ENCODE results near the gene PODXL2. TPM values are rescaled to one million over a fixed set of nuclear protein-coding genes. Genes with fewer than 3 reads are reported as not detected.

The PODXL2 gene
- total RNA-seq, 4 donors from 2014 or later: 3.2 to 9.4 (median 8.0) TPM

- H3K9me3 ChIP-seq: no peaks in the 10 kb centered on the region
- no peak for TF ChIP-seq CTCF (IDR thresholded peaks at IDR 0.05)
- TF ChIP-seq POLR2A (IDR thresholded peaks at IDR 0.05): no peak
- no peaks in the 10 kb centered on the region for H3K36me3 ChIP-seq
- intact Hi-C loops (cut with DNase I): loop anchor here (5.0 kb wide), 1 partner anchor 75 kb away; the partner anchor contains the start of gene ABTB1
- peaks cover 5 to 6% of the 10 kb centered on the region in 2 donors for H3K4me1 ChIP-seq
- WGBS, 2 donors: 79% methylated on average over 12 of the region's 12 CpGs
- DNase-seq: no peak
- H3K4me3 ChIP-seq (replicated peaks in 1 of 3): no peak overlapping the region
- no peak overlapping the region for H3K27ac ChIP-seq
- H3K27me3 ChIP-seq: no peaks in the 10 kb centered on the region
Measured at GRCh38 chr3:127597020-127597771, 31.8 kb upstream of the PODXL2 start.

GRCh38 chr3:127598841-127599570 is 30.0 kb upstream of the PODXL2 start:
- H3K4me3 ChIP-seq (replicated peaks in 1 of 3): no peak overlapping the region
- H3K27me3 ChIP-seq: no peaks in the 10 kb centered on the region
- peak overlapping the region in 2 of 3 donors; percentile 39 to 62 for H3K27ac ChIP-seq
- no peak for TF ChIP-seq POLR2A (IDR thresholded peaks at IDR 0.05)
- no peak for TF ChIP-seq CTCF (IDR thresholded peaks at IDR 0.05)
- H3K4me1 ChIP-seq: peaks cover 5 to 6% of the 10 kb centered on the region in 2 donors
- no peaks in the 10 kb centered on the region for H3K9me3 ChIP-seq
- no peaks in the 10 kb centered on the region for H3K36me3 ChIP-seq
- no peak for DNase-seq
- WGBS, 2 donors: 69 to 70% methylated on average over 14 of the region's 14 CpGs
- intact Hi-C loops (cut with DNase I): loop anchor here (5.0 kb wide), 1 partner anchor 73 kb away; the partner anchor contains the start of gene ABTB1

GRCh38 chr3:127600749-127601456 is 28.1 kb upstream of the PODXL2 start:
- Histone ChIP-seq H3K9me3 (no peaks in the 10 kb centered on the region), H3K36me3 (peaks cover 0 to 4% of the 10 kb centered on the region in 2 donors), H3K27ac (no peak overlapping the region), H3K4me3 (replicated peaks in 1 of 3) (no peak overlapping the region), H3K4me1 (peaks cover 5 to 6% of the 10 kb centered on the region in 2 donors), H3K27me3 (no peaks in the 10 kb centered on the region)
- no peak for DNase-seq
- TF ChIP-seq CTCF (IDR thresholded peaks at IDR 0.05): no peak
- intact Hi-C loops (cut with DNase I): no loop called here
- 90 to 91% methylated on average over 6 of the region's 6 CpGs for WGBS, 2 donors

GRCh38 chr3:127604035-127604434 is 24.9 kb upstream of the PODXL2 start:
- Histone ChIP-seq H3K9me3 (no peaks in the 10 kb centered on the region), H3K27me3 (no peaks in the 10 kb centered on the region), H3K27ac (no peak overlapping the region), H3K4me1 (no peaks in the 10 kb centered on the region), H3K4me3 (replicated peaks in 1 of 3) (no peak overlapping the region), H3K36me3 (peaks cover 11 to 17% of the 10 kb centered on the region in 2 donors)
- 93 to 94% methylated on average over 7 of the region's 7 CpGs for WGBS, 2 donors
- DNase-seq: no peak
- intact Hi-C loops (cut with DNase I): no loop called here
- TF ChIP-seq CTCF (IDR thresholded peaks at IDR 0.05): no peak
- no peak for TF ChIP-seq POLR2A (IDR thresholded peaks at IDR 0.05)
